Endothelial cell of umbilical vein (primary cell): ENCODE results near the gene SUGP1. TPM values are rescaled to one million over a fixed set of nuclear protein-coding genes. Genes with fewer than 3 reads are reported as not detected.

Experiments
- BruUV-seq: library from RNA; stranded (reverse); fragments of 400-500 nt; replicated peaks from 2 replicates; lab custom pipeline; 2021; lab: Mats Ljungman, UMichigan
- CTCF ChIA-PET: fragments of 300-600, 350-600 bp; sonication (Branson Sonifier 250); formaldehyde crosslinking; loops from one replicate; lab custom pipeline; 2021; ENCODE audit warnings: antibody characterized with exemption, inconsistent platforms; lab: Charles Lee
- POLR2A ChIA-PET: fragments of 300-600, 350-600 bp; sonication (Branson Sonifier 250); formaldehyde crosslinking; loops from one replicate; lab custom pipeline; 2021; ENCODE audit warnings: antibody characterized with exemption, inconsistent platforms; lab: Charles Lee
- DNase-seq: peaks from one replicate; pipeline ENCODE4 v3.0.0-alpha.2; 2011; ENCODE audit warnings: low read depth, low spot score
- FAIRE-seq: peaks from 2 replicates; lab custom pipeline; 2011; peaks lifted over from hg19 to GRCh38; lab: Jason Lieb, UNC
- H2AFZ ChIP-seq: 2 replicates; pipeline ENCODE4 v1.6.0; 2012; ENCODE audit warnings: low read depth, low read length, control low read depth, inconsistent platforms
- H3K27ac ChIP-seq: 2 replicates; pipeline ENCODE4 v1.5.1; 2011; ENCODE audit warnings: low read depth, mild to moderate bottlenecking, control low read depth, low read length, moderate library complexity; ENCODE audit not compliant: insufficient read depth
- H3K27me3 ChIP-seq, 2 experiments: 2 replicates each; pipeline versions ENCODE4 v1.6.0 to v1.6.1; 2011; ENCODE audit warnings: low read length in 2 of 2, mixed read lengths in 1 of 2; ENCODE audit not compliant: control insufficient read depth in 2 of 2, insufficient read depth in 2 of 2
- H3K36me3 ChIP-seq, 2 experiments: 2 replicates in 1 of 2; 3 replicates in 1 of 2; pipeline ENCODE4 v1.5.1; 2011; ENCODE audit warnings: low read length in 2 of 2, mild to moderate bottlenecking in 1 of 2, moderate library complexity in 1 of 2; ENCODE audit not compliant: control insufficient read depth in 2 of 2, insufficient read depth in 2 of 2; ENCODE audit errors: extremely low read depth in 1 of 2
- H3K4me1 ChIP-seq: 3 replicates; pipeline ENCODE4 v1.5.1; 2011; ENCODE audit warnings: mild to moderate bottlenecking, low read length; ENCODE audit not compliant: control insufficient read depth, insufficient read depth; ENCODE audit errors: extremely low read depth
- H3K4me2 ChIP-seq: 2 replicates; pipeline ENCODE4 v1.6.1; 2011; ENCODE audit warnings: low read length, control low read depth, mixed read lengths; ENCODE audit not compliant: insufficient read depth
- H3K4me3 ChIP-seq, 3 experiments: fragments of 200-600 bp in 1 of 3; sonication (generic), shearing (Covaris generic) in 1 of 3; replicated peaks in 1 of 3; 2 replicates each; pipeline ENCODE4 v1.5.1; 2011 to 2016; ENCODE audit warnings: control low read depth in 3 of 3, low read length in 3 of 3, mild to moderate bottlenecking in 2 of 3, inconsistent platforms in 1 of 3, low read depth in 1 of 3, moderate library complexity in 1 of 3; ENCODE audit not compliant: insufficient read depth in 1 of 3
- H3K79me2 ChIP-seq: 2 replicates; pipeline ENCODE4 v1.6.0; 2012; ENCODE audit warnings: low read length, inconsistent platforms; ENCODE audit not compliant: control insufficient read depth, insufficient read depth
- H3K9ac ChIP-seq: replicated peaks from 2 replicates; pipeline ENCODE3; 2011; ENCODE audit warnings: low read length, control low read depth; ENCODE audit not compliant: insufficient read depth; ENCODE audit errors: extremely low read depth
- H3K9me1 ChIP-seq: replicated peaks from 3 replicates; pipeline ENCODE4 v1.6.0; 2011; ENCODE audit warnings: mild to moderate bottlenecking, low read length; ENCODE audit not compliant: control insufficient read depth, insufficient read depth; ENCODE audit errors: extremely low read depth
- H3K9me3 ChIP-seq: replicated peaks from 2 replicates; pipeline ENCODE4 v1.5.1; 2012; ENCODE audit warnings: low read length, inconsistent platforms; ENCODE audit not compliant: control insufficient read depth, insufficient read depth
- H4K20me1 ChIP-seq: replicated peaks from 2 replicates; pipeline ENCODE3; 2011; ENCODE audit warnings: mild to moderate bottlenecking, low read length; ENCODE audit not compliant: control insufficient read depth, insufficient read depth; ENCODE audit errors: extremely low read depth
- EZH2 ChIP-seq: IDR thresholded peaks from 2 replicates; pipeline ENCODE4 v1.6.1; 2012; ENCODE audit warnings: borderline replicate concordance, low read depth, mild to moderate bottlenecking, moderate library complexity, low read length, inconsistent platforms; ENCODE audit not compliant: severe bottlenecking
- FOS ChIP-seq: IDR thresholded peaks from 2 replicates; pipeline ENCODE4 v1.6.1; 2011; ENCODE audit warnings: mild to moderate bottlenecking, low read length, moderate library complexity, borderline replicate concordance; ENCODE audit not compliant: insufficient read depth
- GATA2 ChIP-seq: IDR thresholded peaks from 2 replicates; pipeline ENCODE4 v1.7.0; 2011; ENCODE audit warnings: low read depth, mild to moderate bottlenecking, moderate library complexity, mixed read lengths, low read length; ENCODE audit not compliant: insufficient read length, insufficient read depth
- JUN ChIP-seq: IDR thresholded peaks from 2 replicates; pipeline ENCODE4 v1.6.1; 2011; ENCODE audit warnings: borderline replicate concordance, low read depth; ENCODE audit not compliant: insufficient read length, insufficient read depth
- MYC ChIP-seq: IDR thresholded peaks from one replicate; pipeline ENCODE4 v1.6.1; 2011; ENCODE audit warnings: mild to moderate bottlenecking, low read depth, low read length
- POLR2A ChIP-seq: IDR thresholded peaks from 2 replicates; pipeline ENCODE4 v1.6.1; 2012; ENCODE audit warnings: low read depth, mild to moderate bottlenecking, control low read depth, low read length
- POLR2AphosphoS5 ChIP-seq: IDR thresholded peaks from 2 replicates; pipeline ENCODE4 v1.6.1; 2012; ENCODE audit warnings: low read depth, mild to moderate bottlenecking, control low read depth, low read length, moderate library complexity; ENCODE audit not compliant: insufficient read depth
- dilution Hi-C: fragments of 300-500 bp; cut with MboI; formaldehyde crosslinking; loops from one replicate; pipeline ENCODE4 v1.15.0; 2019; ENCODE audit warnings: low sequenced_read_pairs; ENCODE audit not compliant: extremely low pct_ligation_motif_present
- intact Hi-C: fragments of 100-400 bp; cut with micrococcal nuclease; formaldehyde crosslinking; loops from one replicate; pipeline ENCODE4 v1.10.0; 2022
- polyA plus RNA-seq, 4 experiments: library from polyadenylated mRNA; depleted of rRNA in 3 of 4; stranded (reverse) in 3 of 4; unstranded in 1 of 4; fragments of >200 nt; gene quantifications; 2 replicates each; pipeline versions ENCODE4 v1.2.1 to v1.2.3, GENCODE V29; 2011 to 2012; ENCODE audit warnings: missing spikeins in 1 of 4
- total RNA-seq: library from RNA; stranded (reverse); gene quantifications from 2 replicates; pipeline ENCODE4 v1.2.3, GENCODE V29; 2021
- TF ChIP-seq, protein P1 (sequence below): IDR thresholded peaks from 2 replicates; pipeline ENCODE4 v1.6.1; 2011; ENCODE audit not compliant: insufficient read depth, insufficient read length
- TF ChIP-seq, protein P2 (sequence below), 2 donors: IDR thresholded peaks; 1 replicate in 1 of 2; 2 replicates in 1 of 2; pipeline ENCODE4 v1.5.1; 2011; ENCODE audit warnings: low read length in 2 of 2, mild to moderate bottlenecking in 2 of 2, moderate library complexity in 2 of 2, control low read depth in 1 of 2, inconsistent platforms in 1 of 2, low read depth in 1 of 2; ENCODE audit not compliant: insufficient read depth in 1 of 2; ENCODE audit errors: extremely low read depth in 1 of 2

Gene SUGP1
- total and polyA plus RNA-seq, 2 donors (not counting 3 experiments of a cell fraction or from before 2014, with no cell fraction given) = 41.0 to 64.7 TPM

DNA sequence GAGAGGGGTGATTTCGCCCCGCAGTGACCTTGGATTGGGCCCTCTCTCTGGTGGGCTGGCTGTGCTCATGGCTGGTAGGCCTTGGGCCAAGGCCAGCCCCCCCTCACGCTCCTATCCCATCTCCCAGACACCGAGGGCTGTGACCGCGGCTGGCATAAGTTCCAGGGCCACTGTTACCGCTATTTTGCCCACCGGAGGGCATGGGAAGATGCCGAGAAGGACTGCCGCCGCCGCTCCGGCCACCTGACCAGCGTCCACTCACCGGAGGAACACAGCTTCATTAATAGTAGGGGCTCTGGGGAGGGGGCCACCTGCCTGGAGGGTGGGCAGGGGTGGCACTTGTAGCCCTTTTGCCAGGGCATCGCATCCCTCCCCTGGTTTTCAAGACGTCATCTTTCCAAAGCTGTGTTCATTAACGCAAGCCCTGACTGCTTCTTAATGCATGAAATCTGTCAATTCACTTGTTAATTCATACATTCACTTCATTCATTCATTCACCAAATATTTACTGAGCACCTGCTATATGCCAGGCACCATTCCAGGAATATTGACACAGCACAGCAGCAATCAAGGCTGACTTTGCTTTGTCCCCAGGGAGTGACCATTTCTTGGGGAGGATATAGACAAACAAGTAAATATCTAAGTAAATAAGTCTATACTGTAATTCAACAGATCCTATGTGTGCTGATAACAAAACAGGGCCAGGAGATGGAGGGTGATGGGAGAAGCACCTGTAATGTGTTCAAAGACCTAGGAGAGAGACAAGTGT, 82.0 kb downstream of the SUGP1 start:
- Histone ChIP-seq H3K27ac (no peak overlapping the region), H3K79me2 (no peaks in the 10 kb centered on the region), H3K4me3 (no peak overlapping the region), H3K27me3 (no peaks in the 10 kb centered on the region), H2AFZ (no peak overlapping the region), H3K9me3 (peaks cover 2% of the 10 kb centered on the region), H3K9me1 (no peaks in the 10 kb centered on the region), H3K4me1 (no peaks in the 10 kb centered on the region), H3K36me3 (no peaks in the 10 kb centered on the region), H3K9ac (no peak overlapping the region), H3K4me2 (no peak overlapping the region), H4K20me1 (no peaks in the 10 kb centered on the region)
- FAIRE-seq (no peak), DNase-seq (no peak)
- ChIA-PET CTCF (interaction anchor here (1.5 kb wide), 1 partner anchor 13 kb away, joined by 5 read pairs; no protein-coding TSS in a partner anchor), POLR2A (no interaction called here)
- intact Hi-C loops (no loop called here), dilution Hi-C loops (no loop called here)
- TF ChIP-seq, protein P1, sequence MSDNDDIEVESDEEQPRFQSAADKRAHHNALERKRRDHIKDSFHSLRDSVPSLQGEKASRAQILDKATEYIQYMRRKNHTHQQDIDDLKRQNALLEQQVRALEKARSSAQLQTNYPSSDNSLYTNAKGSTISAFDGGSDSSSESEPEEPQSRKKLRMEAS = no peak
- TF ChIP-seq POLR2AphosphoS5 (no peak), EZH2 (no peak), FOS (no peak), MYC (no peak), POLR2A (no peak), JUN (no peak), GATA2 (no peak)
- TF ChIP-seq, protein P2, sequence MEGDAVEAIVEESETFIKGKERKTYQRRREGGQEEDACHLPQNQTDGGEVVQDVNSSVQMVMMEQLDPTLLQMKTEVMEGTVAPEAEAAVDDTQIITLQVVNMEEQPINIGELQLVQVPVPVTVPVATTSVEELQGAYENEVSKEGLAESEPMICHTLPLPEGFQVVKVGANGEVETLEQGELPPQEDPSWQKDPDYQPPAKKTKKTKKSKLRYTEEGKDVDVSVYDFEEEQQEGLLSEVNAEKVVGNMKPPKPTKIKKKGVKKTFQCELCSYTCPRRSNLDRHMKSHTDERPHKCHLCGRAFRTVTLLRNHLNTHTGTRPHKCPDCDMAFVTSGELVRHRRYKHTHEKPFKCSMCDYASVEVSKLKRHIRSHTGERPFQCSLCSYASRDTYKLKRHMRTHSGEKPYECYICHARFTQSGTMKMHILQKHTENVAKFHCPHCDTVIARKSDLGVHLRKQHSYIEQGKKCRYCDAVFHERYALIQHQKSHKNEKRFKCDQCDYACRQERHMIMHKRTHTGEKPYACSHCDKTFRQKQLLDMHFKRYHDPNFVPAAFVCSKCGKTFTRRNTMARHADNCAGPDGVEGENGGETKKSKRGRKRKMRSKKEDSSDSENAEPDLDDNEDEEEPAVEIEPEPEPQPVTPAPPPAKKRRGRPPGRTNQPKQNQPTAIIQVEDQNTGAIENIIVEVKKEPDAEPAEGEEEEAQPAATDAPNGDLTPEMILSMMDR (IDR thresholded peaks at IDR 0.05; ENCODE audit: extremely low read depth in 1 of 2, insufficient read depth in 1 of 2, low read depth in 1 of 2, low read length in 2 of 2) = no peak
- BruUV-seq = no TSS peak
